Measurements from ENCODE around the gene POMP. TPM values are rescaled to one million over a fixed set of nuclear protein-coding genes. Genes with fewer than 3 reads are reported as not detected.

The POMP gene, protein sequence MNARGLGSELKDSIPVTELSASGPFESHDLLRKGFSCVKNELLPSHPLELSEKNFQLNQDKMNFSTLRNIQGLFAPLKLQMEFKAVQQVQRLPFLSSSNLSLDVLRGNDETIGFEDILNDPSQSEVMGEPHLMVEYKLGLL
- total RNA-seq, result 113 TPM
- long read RNA-seq, transcript POMP-201 (6 exons, 1,330 nt), result major isoform, 110 of 116 reads
- long read RNA-seq, partial matches to known transcripts, result 5 of 116 reads
- long read RNA-seq, other reads (novel, unspliced or antisense), result 1 of 116 reads

GRCh38 chr13:28658796-28659620 is at the start of gene POMP:
POMP (plus strand) TSS chr13:28659130; CDS start chr13:28659185, 55 bp downstream.
- ATAC-seq (peak; percentile 96), DNase-seq (ENCODE audit: missing footprints) (peak; percentile 98)
- intact Hi-C loops (cut with DNase I), result loop anchor here (2.0 to 10.0 kb wide), 4 partner anchors 58 to 337 kb away; partner anchors contain the start of genes FLT1 and SLC46A3

DNA sequence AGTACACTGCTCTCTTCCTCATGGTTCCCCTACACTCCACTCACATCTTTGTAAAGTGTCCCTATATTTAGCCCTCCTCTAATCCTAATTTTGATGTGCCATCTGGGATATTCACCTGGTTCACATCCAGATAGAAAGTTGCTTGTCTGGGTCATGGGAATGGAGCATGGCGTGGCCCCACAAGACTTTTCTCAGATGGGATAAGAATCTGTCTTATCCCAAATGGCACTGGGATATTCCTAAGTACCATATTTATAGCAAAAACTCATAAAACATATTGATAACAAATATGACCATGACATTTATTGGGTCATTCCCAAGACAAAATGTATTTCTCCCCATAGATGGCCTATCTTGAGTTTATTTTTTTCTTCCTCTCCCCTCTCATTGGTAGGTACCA is 49.5 kb upstream of the POMP start:
- DNase-seq (ENCODE audit: missing footprints), result no peak
- intact Hi-C loops (cut with DNase I), result no loop called here
- ATAC-seq, result no peak

GRCh38 chr13:28609926-28610325 is 49.0 kb upstream of the POMP start:
- ATAC-seq, result no peak
- no peak for DNase-seq (ENCODE audit: missing footprints)
- intact Hi-C loops (cut with DNase I), result no loop called here

- ATAC-seq (no peak), DNase-seq (ENCODE audit: missing footprints) (no peak)
- intact Hi-C loops (cut with DNase I), result no loop called here
These were observed 47.9 kb upstream of the POMP start for GRCh38 chr13:28610996-28611395.

GRCh38 chr13:28611654-28612131 is 47.2 kb upstream of the POMP start:
- DNase-seq (ENCODE audit: missing footprints) (no peak), ATAC-seq (peak; percentile 28)
- intact Hi-C loops (cut with DNase I), result no loop called here

- intact Hi-C loops (cut with DNase I), result no loop called here
- DNase-seq (ENCODE audit: missing footprints) (no peak), ATAC-seq (no peak)
These were observed 45.4 kb upstream of the POMP start for GRCh38 chr13:28613562-28613961.

DNA sequence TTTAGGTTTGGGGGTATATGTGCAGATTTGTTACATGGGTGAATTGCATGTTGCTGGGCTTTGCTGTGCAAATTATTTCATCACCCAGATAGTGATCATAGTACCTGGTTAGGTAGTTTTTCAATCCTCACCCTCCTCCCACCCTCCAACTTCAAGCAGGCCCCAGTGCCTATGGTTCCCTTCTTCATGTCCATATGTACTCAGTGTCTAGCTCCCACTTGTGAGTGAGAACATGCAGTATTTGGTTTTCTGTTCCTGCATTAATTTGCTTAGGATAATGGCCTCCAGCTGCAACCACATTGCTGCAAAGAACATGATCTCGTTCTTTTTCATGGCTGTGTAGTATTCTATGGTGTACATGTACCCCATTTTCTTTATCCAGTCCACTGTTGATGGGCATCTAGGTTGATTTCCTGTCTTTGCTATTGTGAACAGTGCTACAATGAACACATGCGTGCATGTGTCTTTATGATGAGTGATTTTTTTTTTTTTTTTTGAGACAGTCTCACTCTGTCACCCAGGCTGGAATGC is 42.9 kb upstream of the POMP start:
- DNase-seq (ENCODE audit: missing footprints) (no peak), ATAC-seq (no peak)
- intact Hi-C loops (cut with DNase I), result no loop called here

DNA sequence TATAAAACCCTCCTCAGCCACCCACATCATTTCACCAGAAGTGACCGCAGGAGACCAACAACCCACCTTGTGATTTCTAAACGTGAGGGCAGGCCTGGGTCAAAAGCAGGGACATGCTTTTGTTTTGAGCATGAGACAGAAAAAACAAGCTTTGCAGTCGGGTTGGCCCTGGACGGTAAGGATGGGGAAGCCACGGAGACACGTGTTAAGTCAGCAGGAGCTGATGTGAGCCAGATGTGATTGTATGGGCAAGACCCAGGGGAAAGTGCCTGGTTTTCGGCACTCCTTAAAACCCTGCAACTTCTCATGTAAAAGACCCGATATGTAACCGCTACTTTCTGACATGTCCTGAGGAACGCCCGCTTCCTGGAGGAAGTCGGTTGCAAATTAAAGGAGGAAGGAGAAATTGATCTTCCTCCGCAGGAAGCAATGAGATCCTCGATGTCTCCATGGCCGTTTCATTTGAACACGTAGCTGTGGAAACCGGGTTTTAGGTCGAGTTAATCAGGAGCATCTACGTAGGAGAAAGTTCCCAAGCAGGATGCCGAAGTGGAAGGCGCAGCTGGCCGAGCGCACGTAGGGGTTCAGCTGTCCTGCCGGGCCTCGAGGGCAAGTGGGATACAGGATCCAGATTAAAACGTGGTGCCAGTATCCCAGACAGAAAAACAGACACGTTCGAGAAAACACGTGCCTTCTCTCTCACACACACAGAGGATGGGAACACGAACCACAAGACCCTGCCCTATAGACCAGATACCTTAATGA is 40.5 kb upstream of the POMP start:
- peak; percentile 67 for DNase-seq (ENCODE audit: missing footprints)
- no peak for ATAC-seq
- intact Hi-C loops (cut with DNase I), result no loop called here

DNA sequence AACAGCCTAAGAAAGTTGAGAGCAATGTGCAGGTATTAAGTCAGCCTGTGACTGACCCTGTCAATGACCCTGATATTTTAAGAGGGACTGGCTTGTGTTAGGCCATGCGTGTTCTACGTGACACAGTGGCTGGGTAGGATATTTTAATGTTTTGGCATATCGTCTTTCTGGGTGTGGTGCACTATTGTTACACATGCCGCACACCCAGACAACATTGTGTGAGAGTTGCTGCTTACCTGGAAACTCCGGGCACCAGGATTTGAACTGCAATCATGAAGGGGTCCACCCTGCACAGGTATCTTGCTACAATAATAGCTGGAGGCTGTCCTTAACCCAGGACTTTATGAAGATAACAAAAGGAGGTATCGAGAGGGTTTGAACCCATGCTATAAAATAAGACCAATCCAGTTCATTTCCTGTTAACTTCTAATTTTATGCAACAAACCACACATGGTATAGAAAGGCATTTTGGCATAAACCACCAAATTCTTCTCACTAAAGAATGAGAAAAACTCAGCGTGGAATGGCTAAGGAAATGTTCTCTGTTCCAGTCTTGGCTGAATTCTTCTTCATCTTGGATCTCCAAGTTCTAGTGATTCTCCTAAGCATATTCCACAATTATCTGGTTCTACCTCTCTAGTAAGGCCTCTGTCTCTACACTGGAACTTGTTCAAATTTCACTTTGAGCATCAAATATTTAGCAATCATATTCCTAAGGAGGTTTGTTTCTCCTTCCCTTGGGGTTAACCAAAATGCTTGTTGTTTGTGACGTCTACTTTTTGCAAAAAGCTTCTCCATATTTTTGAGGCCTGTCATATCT is 38.7 kb upstream of the POMP start:
- no peak for ATAC-seq
- intact Hi-C loops (cut with DNase I), result no loop called here
- DNase-seq (ENCODE audit: missing footprints), result no peak

DNA sequence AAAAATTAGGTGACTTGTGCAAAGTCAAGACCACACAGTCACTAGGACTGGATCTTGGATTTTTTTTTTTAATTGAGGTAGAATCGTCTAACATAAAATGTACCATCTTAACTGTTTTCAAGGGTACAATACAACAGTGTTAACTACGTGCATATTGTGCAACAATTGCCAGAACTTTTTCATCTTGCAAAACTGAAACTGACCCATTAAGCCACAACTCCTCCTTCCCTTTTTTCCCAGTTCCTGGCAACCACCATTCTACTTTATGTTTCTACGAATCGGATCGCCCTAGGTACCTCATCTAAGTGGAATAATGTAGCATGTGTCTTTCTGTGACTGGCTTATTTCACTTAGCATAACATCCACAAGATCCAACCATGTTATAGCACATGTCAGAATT is 37.5 kb upstream of the POMP start:
- intact Hi-C loops (cut with DNase I), result no loop called here
- ATAC-seq (no peak), DNase-seq (ENCODE audit: missing footprints) (no peak)

DNA sequence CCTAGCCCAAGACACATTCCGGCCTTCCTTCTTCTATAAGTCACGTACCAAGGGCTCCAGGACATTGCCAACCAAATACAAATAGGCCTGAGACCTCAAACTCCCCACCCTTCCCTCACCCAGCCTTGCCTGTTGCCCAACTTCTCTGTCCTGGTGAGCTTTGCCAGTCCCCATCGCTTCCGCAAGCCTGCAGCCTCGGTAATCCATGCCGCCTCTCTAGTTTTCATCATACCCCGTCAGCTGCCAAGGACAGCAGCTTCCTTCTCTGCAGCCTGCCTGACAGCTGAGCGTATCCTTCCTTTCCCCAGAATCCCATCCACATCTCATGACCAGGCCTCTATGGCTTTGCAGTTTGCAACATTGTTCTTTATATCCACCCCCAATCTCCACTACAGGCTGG is 36.6 kb upstream of the POMP start:
- DNase-seq (ENCODE audit: missing footprints), result peak; percentile 78
- intact Hi-C loops (cut with DNase I), result no loop called here
- ATAC-seq, result peak; percentile 70

DNA sequence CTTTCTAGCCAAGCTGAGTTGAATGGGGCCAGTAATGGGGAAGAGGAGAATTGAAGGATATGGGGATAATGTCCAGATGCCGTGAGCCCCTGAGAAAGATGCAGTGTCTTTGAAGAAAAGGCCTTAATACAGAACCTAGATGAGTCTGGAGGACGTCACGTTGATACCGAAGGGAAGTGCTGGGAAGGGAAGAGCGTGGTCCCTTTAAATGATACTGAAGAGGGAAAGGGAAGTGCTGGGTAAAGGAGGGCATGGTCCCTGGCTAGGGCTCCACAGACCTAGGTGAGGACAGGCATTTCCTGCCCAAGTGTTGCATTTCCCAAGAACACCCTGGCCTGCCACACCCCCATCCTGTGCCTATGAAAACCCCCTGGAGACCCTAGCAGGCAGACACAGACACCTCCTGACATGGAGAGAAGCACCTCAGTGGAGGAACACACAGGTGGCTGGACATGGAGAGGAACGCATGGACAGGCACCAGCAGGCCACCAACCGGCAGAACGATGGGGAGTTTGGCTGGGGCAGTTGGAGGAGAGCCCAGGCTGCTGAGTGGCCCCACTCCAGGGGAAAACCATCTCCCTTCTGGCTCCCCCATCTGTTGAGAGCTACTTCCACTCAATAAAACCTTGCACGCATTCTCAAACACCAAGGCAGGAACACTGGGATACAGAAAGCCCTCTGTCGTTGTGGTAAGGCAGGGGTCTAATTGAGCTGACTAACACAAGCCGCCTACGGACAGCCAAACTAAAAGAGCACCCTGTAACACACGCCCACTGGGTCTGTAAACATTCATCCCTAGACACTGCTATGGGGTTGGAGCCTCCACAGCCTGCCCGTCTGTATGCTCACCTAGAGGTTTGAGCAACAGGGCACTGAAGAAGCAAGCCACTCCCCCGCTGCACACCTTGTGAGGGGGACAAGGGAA is 34.9 kb upstream of the POMP start:
- intact Hi-C loops (cut with DNase I), result no loop called here
- no peak for DNase-seq (ENCODE audit: missing footprints)
- no peak for ATAC-seq

GRCh38 chr13:28624707-28625432 is 34.1 kb upstream of the POMP start:
- intact Hi-C loops (cut with DNase I), result no loop called here
- no peak for DNase-seq (ENCODE audit: missing footprints)
- no peak for ATAC-seq

- intact Hi-C loops (cut with DNase I), result no loop called here
- DNase-seq (ENCODE audit: missing footprints) (no peak), ATAC-seq (no peak)
These were observed 32.7 kb upstream of the POMP start for GRCh38 chr13:28626266-28626665.

- intact Hi-C loops (cut with DNase I), result no loop called here
- ATAC-seq (no peak), DNase-seq (ENCODE audit: missing footprints) (no peak)
These were observed 30.7 kb upstream of the POMP start for GRCh38 chr13:28628241-28628640.

DNA sequence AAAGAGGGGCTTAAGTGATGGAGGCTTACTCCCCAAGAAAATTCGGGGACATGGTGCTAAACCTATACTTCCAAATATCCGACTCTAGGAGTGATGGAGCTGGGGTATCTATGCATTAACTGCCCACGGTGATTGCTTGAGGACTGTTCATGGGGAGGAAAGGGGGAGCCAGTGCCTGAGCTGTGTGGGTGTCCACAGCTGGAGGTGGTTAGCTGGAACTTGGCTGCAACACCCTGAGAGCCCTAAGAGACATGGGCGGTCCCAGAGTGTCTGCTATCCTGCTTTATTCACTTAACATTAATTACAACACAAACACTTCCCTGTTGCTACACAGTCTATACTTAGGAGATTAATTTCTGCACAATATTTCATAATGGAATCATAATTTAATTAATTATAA is 28.1 kb upstream of the POMP start:
- no peak for ATAC-seq
- intact Hi-C loops (cut with DNase I), result no loop called here
- DNase-seq (ENCODE audit: missing footprints), result no peak

GRCh38 chr13:28631801-28632200 is 27.1 kb upstream of the POMP start:
- DNase-seq (ENCODE audit: missing footprints) (no peak), ATAC-seq (no peak)
- intact Hi-C loops (cut with DNase I), result no loop called here

Measured in Right ventricle myocardium inferior (tissue), 1 donor.